Activated naive CD8-positive, alpha-beta T cell treated with anti-CD3 and anti-CD28 coated beads, Interleukin-2, amount 50 U/mL, for 16 hours (primary cell): Measurements from ENCODE around the gene TNK1.
A peak's percentile ranks its signal among the peaks of the same experiment; 100 is the strongest.
"Not testable (repeated sequence)": the region's sequence is repeated elsewhere in the genome, so short reads cannot be mapped to it uniquely, and the experiment has no call there.

ENCODE experiments used
- DNase-seq: peaks from one replicate; pipeline ENCODE4 v3.0.0-alpha.2; 2020; ENCODE audit warnings: low read depth, low spot score

The TNK1 gene

DNA sequence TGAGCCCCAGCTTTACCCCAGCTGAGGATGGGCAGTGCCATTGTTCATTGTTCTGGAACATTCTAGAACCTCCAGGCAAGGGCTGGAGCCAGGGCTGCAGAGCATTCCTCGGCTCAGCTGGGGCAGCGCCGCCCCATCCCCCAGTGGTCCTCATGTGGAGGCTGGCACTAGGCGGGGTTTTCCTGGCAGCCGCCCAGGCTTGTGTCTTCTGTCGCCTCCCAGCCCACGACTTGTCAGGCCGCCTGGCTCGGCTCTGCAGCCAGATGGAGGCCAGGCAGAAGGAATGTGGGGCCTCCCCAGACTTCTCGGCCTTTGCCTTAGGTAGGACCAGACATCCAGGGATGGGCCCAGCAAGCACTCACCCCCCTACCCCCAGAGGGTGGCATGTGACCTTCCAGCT lies 25.8 kb upstream of the TNK1 start, which contains the start of gene TMEM95:
Gene TMEM95 (plus strand): TSS at position 104 of the 400 bp plus-strand sequence. CDS start 49 bp downstream, at position 153.
- no peak for DNase-seq

- DNase-seq = no peak
These were observed 25.3 kb upstream of the TNK1 start for GRCh38 chr17:7355573-7355972.

GRCh38 chr17:7356072-7356549 lies 24.8 kb upstream of the TNK1 start:
- DNase-seq = peak; percentile 66

DNA sequence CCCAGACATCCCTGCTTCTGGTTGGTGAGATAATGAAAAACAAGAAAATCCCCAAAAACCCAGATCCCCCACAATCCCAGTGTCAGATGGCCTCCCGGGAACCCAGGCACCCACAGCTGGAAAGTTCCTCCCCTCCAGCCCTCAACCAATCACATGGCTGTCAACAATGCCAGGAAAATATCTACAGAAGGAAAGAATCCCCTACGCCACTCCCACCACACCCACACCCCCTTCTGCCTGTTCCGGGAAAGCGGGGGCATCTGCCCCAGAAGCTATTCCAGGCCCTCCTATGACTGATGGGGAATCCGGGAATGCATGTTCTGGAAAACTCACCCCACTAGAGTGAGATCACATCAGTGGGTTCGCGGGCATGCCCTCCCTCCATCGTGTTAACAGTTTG lies 24.1 kb upstream of the TNK1 start:
- DNase-seq = no peak

GRCh38 chr17:7357381-7357780 lies 23.5 kb upstream of the TNK1 start:
- no peak for DNase-seq

- DNase-seq = no peak
These were observed 19.0 kb upstream of the TNK1 start for GRCh38 chr17:7361906-7362305.

DNA sequence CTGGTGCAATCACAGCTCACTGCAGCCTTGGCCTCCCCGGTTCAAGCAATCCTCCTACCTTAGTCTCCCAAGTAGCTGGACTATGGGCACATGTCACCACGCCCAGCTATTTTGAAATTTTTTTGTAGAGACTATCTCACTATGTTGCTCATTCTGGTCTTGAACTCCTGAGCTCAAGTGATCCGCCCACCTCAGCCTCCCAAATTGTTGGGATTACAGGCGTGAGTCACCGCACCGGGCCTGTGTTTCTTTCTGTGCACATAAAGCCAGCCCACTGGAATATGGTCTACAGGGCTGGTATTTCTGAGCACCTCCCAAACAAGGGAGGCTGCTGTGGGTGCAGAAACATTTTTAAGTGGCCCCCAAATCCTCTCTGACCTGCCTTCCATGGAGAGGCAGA lies 17.6 kb upstream of the TNK1 start:
- DNase-seq = no peak

DNA sequence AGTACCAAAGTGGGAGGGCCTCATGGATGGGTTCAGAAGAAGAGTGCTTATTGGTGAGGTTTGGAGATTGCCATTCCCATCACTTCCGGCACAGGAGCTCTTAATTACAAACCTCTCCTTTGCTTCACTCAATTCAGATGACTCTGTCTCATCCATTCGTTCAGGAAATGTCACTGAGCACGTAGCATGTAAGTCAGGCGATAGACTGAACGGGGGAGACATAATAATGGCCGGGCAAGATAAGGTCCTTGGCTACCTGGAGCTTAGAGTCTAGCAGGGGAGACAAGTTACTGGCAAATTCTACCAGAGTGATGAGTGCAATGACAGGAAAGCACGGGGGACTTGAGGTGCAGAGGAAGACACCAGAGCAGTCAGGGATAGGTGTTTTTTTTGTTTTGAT lies 14.9 kb upstream of the TNK1 start:
- not testable (repeated sequence) for DNase-seq

- no peak for DNase-seq
These were observed 13.8 kb upstream of the TNK1 start for GRCh38 chr17:7367083-7367482.

DNA sequence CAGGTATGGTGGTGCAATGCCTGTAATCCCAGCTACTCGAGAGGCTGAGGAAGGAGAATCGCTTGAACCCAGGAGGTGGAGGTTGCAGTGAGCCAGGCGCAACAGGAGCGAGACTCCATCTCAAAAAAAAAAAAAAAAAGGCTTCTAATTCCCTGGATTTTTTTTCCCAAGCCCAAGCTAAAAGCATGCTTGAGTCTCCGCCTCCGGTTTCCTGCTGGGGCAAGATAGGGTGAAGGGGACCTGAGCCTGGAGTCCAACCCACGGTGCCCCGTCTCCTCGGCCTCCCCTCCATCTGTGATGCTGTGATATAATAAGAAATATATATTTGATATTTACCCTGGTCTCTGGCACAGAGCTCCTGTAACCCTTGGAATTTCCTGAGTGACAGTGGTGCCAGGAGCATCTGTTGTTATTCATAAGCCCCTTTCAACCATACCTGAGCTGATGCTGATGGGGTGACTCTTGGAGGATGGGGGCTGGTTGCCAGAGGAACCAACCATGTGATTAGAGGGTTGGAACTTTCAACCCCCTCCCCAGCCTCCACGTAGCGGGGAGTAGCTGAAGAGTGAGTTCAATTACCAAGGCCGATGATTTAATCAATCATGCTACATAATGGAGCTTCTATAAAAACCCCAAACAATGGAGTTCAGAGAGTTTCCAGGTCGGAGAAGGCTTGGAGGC lies 12.8 kb upstream of the TNK1 start:
- DNase-seq = no peak

GRCh38 chr17:7368599-7368994 lies 12.3 kb upstream of the TNK1 start:
- not testable (repeated sequence) for DNase-seq

DNA sequence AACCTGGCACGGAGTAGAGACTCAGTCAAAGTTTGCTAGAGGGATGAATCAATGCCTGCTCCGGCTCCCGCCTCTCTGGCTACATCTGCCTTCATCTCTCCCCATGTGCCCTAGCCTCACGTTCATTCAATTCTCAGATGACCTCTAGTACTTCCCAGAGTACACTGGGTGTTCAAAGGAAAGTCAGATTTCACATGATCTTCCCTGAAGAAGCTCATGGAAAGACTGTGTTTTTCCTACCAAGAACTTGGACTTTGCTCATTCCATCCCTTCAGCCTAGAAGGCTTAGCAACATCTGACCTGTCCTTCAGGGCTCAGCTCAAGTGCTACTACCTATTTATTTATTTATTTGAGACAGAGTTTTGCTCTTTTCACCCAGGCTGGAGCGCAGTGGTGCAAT lies 11.1 kb upstream of the TNK1 start:
- no peak for DNase-seq

DNA sequence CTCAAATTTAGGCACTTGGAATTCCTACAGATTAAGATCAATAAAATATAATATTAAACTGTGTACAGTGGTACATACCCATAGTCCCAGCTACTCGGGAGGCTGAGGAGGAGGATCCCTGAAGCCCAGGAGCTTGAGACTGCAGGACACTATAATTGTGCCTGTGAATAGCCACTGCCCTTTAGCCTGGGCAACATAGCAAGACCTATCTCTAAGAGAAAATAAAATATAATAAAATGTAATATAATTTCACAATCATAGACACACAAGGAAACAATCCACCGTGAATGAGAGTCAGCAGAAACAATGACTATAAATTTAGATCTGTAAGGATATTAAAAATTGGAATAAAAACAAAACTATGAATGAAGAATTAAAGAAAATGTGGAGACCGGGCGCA lies 10.0 kb upstream of the TNK1 start:
- no peak for DNase-seq

GRCh38 chr17:7374353-7374752 lies 6.5 kb upstream of the TNK1 start:
- no peak for DNase-seq

GRCh38 chr17:7379134-7379533 lies 1.8 kb upstream of the TNK1 start:
- no peak for DNase-seq

DNA sequence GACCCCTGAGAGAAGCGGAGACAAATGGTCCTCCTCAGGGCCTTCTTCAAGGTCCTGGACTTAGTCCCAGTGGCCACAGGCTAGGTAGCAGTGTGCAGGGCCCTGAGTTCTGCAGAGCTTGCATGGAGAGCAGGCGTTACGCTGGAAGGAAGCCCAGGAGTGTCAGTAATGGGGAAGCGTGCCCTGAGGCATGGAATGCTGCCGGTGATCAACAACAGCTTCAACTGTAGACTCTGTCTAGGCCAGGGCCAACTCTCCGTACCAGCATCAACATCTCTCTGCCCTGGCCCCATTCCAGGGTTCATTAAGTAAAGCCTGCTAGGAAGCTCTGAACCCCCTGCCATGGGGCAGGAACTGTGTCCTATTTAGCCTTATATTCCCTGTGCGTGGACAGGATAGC lies 568 bp upstream of the TNK1 start:
- DNase-seq = no peak

GRCh38 chr17:7382901-7383300 lies 2.0 kb downstream of the TNK1 start:
- no peak for DNase-seq

- no peak for DNase-seq
These were observed 2.5 kb downstream of the TNK1 start for GRCh38 chr17:7383371-7383741.

DNA sequence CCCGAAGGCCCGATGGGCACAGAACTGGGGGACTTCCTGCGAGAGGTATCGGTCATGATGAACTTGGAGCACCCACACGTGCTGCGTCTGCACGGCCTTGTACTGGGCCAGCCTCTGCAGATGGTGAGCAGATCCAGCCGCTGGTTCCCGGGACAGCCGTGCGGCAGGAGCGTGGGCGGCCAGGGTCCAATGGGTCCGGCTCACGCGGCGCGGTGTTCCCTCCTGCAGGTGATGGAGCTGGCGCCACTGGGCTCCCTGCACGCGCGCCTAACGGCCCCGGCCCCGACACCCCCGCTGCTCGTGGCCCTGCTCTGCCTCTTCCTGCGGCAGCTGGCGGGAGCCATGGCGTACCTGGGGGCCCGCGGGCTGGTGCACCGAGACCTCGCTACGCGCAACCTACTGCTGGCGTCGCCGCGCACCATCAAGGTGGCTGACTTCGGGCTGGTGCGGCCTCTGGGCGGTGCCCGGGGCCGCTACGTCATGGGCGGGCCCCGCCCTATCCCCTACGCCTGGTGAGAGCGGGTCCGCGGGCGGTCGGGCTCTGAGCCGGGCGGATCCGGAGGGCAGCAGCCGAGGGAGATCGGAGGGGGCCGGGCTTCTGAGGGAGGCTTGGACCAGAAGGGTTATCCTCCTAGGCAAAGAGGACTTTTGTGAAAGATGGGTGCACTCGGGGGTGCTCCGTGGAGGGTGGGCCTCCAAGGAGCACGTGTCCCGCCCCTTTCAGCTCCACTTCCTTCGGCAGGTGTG lies 3.0 kb downstream of the TNK1 start:
- DNase-seq = peak; percentile 54

- no peak for DNase-seq
These were observed 3.7 kb downstream of the TNK1 start for GRCh38 chr17:7384489-7385081.

- no peak for DNase-seq
These were observed 8.0 kb downstream of the TNK1 start for GRCh38 chr17:7388856-7389255.

DNA sequence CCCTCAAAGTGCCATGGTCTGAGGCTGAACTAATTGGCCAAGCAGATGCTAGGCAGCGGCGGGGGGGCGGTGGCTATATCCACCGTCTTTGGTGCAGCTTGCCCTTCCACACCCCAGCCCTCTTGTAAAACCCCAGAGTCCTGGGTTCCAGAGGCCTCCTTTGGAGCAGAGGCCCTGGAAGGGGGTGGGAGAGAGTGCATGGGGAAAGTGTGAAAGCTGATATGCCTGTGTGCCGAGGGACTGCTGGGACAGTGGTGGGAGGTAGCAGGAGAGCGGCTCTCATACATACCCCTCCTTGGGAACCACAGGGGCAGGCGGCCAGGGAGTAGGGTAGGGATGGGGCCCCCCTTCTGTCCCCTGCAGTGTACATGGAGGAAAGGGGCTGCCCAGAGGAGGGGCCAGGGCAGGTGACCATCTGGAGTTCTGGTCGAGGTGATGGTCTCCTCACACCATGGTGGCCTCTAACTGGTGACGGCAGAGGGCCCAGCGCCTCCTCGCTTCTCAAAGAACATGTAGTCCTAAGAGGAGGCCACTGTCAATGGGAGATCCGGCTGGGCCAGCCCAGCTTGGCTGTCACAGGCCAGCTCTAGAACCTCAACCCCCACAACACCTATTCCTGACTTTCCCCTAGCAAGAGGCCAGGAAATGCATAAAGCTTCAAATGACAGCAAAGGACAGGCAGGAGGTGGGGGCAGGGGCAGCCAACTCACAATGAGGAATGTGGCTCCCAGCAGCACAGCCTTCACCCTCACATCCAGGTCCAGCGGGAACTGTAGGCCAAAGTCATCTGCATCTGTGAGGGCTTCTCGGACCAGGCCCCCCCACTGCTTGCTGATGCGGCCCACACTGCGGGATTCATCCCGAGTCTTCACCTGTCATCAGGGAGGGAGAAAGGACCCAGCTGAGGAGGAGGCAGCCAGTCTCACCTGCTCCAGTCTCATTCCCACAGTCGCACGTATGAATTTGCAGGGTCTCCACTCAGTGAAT lies 9.3 kb downstream of the TNK1 start:
- DNase-seq = no peak
